ENCODE results near the gene CTDP1.

Gene CTDP1

GRCh38 chr18:79799619-79800370, 120.2 kb downstream of the CTDP1 start:
- no peak for DNase-seq

- DNase-seq: no peak
Observed at GRCh38 chr18:79800371-79801180, 121.0 kb downstream of the CTDP1 start.

- DNase-seq: no peak
Observed at GRCh38 chr18:79801217-79801616, 121.6 kb downstream of the CTDP1 start.

- DNase-seq: no peak
Observed at GRCh38 chr18:79801641-79802040, 122.0 kb downstream of the CTDP1 start.

GRCh38 chr18:79802298-79802697, 122.7 kb downstream of the CTDP1 start:
- no peak for DNase-seq

GRCh38 chr18:79803611-79804051, 124.0 kb downstream of the CTDP1 start:
- DNase-seq: no peak
